Colonic mucosa (tissue), 4 donors: ENCODE results near the gene NPY1R. TPM values are rescaled to one million over a fixed set of nuclear protein-coding genes. Genes with fewer than 3 reads are reported as not detected.

Source experiments
- DNase-seq: peaks from one replicate; pipeline ENCODE4 v3.0.0-alpha.2; 2020
- H3K27ac ChIP-seq: fragments of 200-600 bp; one replicate; pipeline ENCODE4 v1.8.0; 2021
- H3K27me3 ChIP-seq: fragments of 200-600 bp; one replicate; pipeline ENCODE4 v1.8.0; 2021
- H3K36me3 ChIP-seq: fragments of 200-600 bp; one replicate; pipeline ENCODE4 v1.8.0; 2021
- H3K4me1 ChIP-seq: fragments of 200-600 bp; one replicate; pipeline ENCODE4 v1.8.0; 2021; ENCODE audit warnings: mild to moderate bottlenecking
- H3K4me3 ChIP-seq: fragments of 200-600 bp; one replicate; pipeline ENCODE4 v1.8.0; 2021
- H3K9ac ChIP-seq, 2 donors: one replicate each; pipeline ENCODE4 v1.7.0; 2013; ENCODE audit warnings: control low read depth in 2 of 2, low read depth in 2 of 2, low read length in 2 of 2
- H3K9me3 ChIP-seq: fragments of 200-600 bp; one replicate; pipeline ENCODE4 v1.8.0; 2021
- intact Hi-C: fragments of 100-400 bp; cut with DNase I; formaldehyde crosslinking; loops from one replicate; pipeline ENCODE4 v1.14.1; 2022
- total RNA-seq, 2 donors: library from RNA; stranded (reverse); fragmentation: NEBNext Ultra II Directional in 1 of 2; extraction: Animal tissue kit (Norgen Biotek cat#: 25700) in 1 of 2; gene quantifications; one replicate each; pipeline ENCODE4 v1.2.1, GENCODE V29; 2021
- TF ChIP-seq, protein P1 (sequence below): fragments of 200-600 bp; IDR thresholded peaks from one replicate; pipeline ENCODE4 v1.8.0; 2022; ENCODE audit warnings: antibody characterized with exemption, mild to moderate bottlenecking
- donor health status: healthy.
- donor health status: DM: no; HTN: no; CAD: no.
- donor health status: DM: no; HTN: no; CAD: no.

The NPY1R gene
- total RNA-seq = 1 to 10 TPM; 1.6 to 2.0 TPM

DNA sequence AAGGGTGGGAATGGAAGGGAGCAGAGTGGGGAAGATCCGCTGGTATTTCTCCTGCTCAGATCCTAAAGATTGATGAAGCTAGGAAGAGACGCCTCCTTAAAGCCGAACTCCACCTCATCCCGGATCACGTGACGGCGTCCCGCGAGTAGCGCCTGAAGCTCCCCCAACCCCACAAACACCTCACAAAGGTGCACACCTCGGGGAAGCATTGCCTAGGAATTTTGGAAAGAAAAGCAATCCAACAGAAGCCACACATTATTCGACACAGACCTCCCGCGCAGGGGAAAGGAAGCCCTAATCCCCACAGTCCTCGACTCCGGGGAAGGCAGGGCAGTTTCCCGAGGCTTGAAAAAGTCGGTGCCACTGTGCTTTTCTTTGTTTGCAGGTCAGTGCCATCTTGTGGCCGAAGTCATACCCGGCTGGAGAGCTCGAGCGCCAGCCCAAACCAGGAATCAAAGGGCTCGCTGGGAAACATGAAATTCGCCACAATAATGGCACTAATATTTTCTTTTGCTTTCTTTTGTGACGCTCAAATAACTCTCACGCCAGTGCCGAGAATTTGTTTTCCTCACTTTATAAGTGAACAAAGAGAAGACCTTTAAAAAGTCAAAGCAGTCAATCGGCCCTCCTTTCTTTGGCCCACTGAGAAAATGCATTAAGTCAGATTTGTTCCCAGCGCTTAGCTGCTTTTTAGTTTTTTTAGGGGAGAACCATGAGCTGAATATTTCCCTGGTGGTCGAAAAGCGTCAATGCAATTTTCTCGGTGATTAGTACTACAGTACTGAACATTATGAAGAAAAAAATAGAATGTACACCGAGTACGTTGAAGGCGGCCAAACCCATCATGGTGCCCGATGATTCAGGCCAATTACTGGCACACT is at the start of gene NPY1R:
TSS of gene NPY1R (minus strand) at position 71 of the 881 bp plus-strand sequence. CDS start 6,042 bp downstream, outside the sequence.
- Histone ChIP-seq H3K4me1 (no peaks in the 10 kb centered on the region), H3K27ac (no peak within 1 kb of the TSS), H3K9me3 (no peaks in the 10 kb centered on the region), H3K9ac (peak within 1 kb of the TSS; percentile 21 to 57), H3K4me3 (peak within 1 kb of the TSS; percentile 29), H3K36me3 (no peaks in the 10 kb centered on the region), H3K27me3 (peaks cover 3% of the 10 kb centered on the region)
- intact Hi-C loops = loop anchor here (5.0 to 10.0 kb wide), 4 partner anchors 212 to 835 kb away; no protein-coding TSS in a partner anchor
- TF ChIP-seq, protein P1, sequence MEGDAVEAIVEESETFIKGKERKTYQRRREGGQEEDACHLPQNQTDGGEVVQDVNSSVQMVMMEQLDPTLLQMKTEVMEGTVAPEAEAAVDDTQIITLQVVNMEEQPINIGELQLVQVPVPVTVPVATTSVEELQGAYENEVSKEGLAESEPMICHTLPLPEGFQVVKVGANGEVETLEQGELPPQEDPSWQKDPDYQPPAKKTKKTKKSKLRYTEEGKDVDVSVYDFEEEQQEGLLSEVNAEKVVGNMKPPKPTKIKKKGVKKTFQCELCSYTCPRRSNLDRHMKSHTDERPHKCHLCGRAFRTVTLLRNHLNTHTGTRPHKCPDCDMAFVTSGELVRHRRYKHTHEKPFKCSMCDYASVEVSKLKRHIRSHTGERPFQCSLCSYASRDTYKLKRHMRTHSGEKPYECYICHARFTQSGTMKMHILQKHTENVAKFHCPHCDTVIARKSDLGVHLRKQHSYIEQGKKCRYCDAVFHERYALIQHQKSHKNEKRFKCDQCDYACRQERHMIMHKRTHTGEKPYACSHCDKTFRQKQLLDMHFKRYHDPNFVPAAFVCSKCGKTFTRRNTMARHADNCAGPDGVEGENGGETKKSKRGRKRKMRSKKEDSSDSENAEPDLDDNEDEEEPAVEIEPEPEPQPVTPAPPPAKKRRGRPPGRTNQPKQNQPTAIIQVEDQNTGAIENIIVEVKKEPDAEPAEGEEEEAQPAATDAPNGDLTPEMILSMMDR = peak; percentile 66
- DNase-seq = peak; percentile 79

DNA sequence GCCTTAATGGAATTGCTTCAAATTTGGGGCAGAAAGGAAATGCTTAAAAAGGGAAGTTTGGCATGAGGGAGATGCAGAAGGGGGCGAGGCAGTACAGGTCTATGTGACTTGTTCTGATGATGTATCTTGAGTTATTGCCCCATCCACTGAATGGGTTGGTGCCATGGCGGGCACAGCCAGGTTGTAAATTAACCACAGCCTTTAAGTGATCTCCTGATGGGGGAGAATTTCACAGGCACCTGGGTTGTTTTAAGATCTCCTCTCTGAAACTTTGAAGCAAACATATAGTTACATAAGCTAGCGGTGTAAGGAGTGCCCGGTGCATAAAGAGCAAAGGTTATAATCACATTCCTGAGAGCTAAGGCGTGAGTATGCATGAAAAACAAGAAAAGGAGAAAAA is 48.3 kb upstream of the NPY1R start:
- H3K9me3 ChIP-seq = no peaks in the 10 kb centered on the region
- TF ChIP-seq, protein P1 = no peak
- no peak overlapping the region for H3K4me3 ChIP-seq
- H3K9ac ChIP-seq = no peak overlapping the region
- intact Hi-C loops = no loop called here
- DNase-seq = peak; percentile 50
- H3K36me3 ChIP-seq = no peaks in the 10 kb centered on the region
- peak overlapping the region; percentile 6 for H3K27ac ChIP-seq
- no peaks in the 10 kb centered on the region for H3K27me3 ChIP-seq
- H3K4me1 ChIP-seq = no peaks in the 10 kb centered on the region

DNA sequence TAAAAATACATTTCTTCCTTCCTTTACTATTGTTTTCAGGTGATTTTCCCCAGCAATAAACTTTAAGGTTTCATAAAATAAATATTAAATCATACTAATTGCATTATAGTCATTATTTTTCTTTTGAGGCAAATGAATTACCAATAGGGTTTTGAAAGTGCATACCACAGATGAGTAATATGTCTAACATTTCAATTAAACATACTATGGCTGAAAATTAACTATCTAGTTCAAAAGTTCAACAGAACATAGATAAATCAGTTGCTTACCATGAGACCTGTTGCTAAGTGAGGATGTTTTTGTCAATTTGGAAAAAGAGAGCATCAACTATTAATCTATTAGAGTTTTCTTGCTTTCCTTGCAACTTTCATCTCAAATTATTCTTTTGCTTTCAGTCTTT is 46.3 kb upstream of the NPY1R start:
- intact Hi-C loops = no loop called here
- Histone ChIP-seq H3K36me3 (no peaks in the 10 kb centered on the region), H3K9me3 (no peaks in the 10 kb centered on the region), H3K9ac (no peak overlapping the region), H3K4me3 (no peak overlapping the region), H3K4me1 (no peaks in the 10 kb centered on the region), H3K27ac (no peak overlapping the region), H3K27me3 (no peaks in the 10 kb centered on the region)
- TF ChIP-seq, protein P1 = no peak
- no peak for DNase-seq

DNA sequence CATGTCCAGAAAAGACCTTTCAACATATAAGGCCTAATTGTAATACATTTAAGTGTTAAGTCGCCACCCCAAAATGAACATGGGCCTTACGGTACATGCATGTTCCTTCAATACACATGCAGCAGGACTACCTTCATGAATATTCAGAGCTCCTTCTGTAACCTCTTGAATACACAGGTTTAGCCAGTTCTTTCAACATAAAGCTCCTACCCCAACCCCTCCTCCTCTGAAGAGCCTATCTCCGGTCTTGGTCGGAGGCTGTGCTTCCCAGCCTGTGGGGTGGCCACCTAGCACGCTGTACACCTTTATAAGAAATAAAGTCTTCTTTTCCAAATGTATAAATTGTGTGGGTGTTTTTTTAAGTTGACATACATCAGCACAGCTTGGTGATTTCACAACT is 39.6 kb upstream of the NPY1R start:
- H3K27me3 ChIP-seq = no peaks in the 10 kb centered on the region
- H3K27ac ChIP-seq = no peak overlapping the region
- TF ChIP-seq, protein P1 = no peak
- no peaks in the 10 kb centered on the region for H3K4me1 ChIP-seq
- H3K9me3 ChIP-seq = no peaks in the 10 kb centered on the region
- no peak overlapping the region for H3K9ac ChIP-seq
- H3K4me3 ChIP-seq = no peak overlapping the region
- H3K36me3 ChIP-seq = no peaks in the 10 kb centered on the region
- intact Hi-C loops = no loop called here
- no peak for DNase-seq

DNA sequence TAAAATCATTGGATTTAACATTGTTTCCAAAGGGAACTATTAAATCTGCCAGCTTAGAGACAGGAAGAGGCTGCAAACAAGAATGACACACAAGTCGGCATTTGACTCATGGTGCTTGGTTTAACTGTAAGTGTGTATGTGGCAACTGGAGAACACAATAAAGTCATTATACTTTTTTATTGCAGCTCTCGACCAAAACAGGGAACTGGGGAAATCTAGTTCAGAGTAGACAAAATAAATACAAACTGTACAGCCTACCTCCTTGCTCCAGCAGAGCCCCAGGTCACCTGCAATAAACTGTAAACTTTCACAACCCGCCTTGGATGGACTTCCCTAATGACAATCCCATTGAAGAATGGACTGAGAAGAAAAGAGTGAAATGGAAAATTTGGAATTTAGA is 35.3 kb upstream of the NPY1R start:
- H3K9me3 ChIP-seq = no peaks in the 10 kb centered on the region
- peak; percentile 50 for DNase-seq
- H3K27me3 ChIP-seq = no peaks in the 10 kb centered on the region
- intact Hi-C loops = no loop called here
- TF ChIP-seq, protein P1 = no peak
- H3K4me3 ChIP-seq = no peak overlapping the region
- no peaks in the 10 kb centered on the region for H3K4me1 ChIP-seq
- H3K9ac ChIP-seq = no peak overlapping the region
- H3K36me3 ChIP-seq = no peaks in the 10 kb centered on the region
- H3K27ac ChIP-seq = peak overlapping the region; percentile 29
